ENCODE results near the gene DEAF1. TPM values are rescaled to one million over a fixed set of nuclear protein-coding genes. Genes with fewer than 3 reads are reported as not detected.

Gene DEAF1
- total and polyA plus RNA-seq, 2 donors (not counting 1 experiment from before 2014, with no cell fraction given), result 9.7 to 38.3 TPM

- no peak overlapping the region for H3K4me2 ChIP-seq (ENCODE audit: extremely low read depth, insufficient read depth, low read length)
- H3K79me2 ChIP-seq (ENCODE audit: control insufficient read depth, insufficient read depth, low read length), result no peaks in the 10 kb centered on the region
- H2AFZ ChIP-seq (ENCODE audit: low read length), result no peak overlapping the region
- H3K4me3 ChIP-seq (replicated peaks in 1 of 4; ENCODE audit: control extremely low read depth in 1 of 4, insufficient read depth in 1 of 4, low read depth in 3 of 4, low read length in 4 of 4), result no peak overlapping the region
- no peaks in the 10 kb centered on the region for H3K27me3 ChIP-seq (ENCODE audit: control insufficient read depth, insufficient read depth, low read length)
- H3K4me1 ChIP-seq (ENCODE audit: control insufficient read depth, extremely low read depth, insufficient read depth, low read length), result no peaks in the 10 kb centered on the region
- TF ChIP-seq EZH2 (IDR thresholded peaks at IDR 0.05; ENCODE audit: low read length, missing control alignments), result no peak
- no peak for TF ChIP-seq CTCF (conservative IDR thresholded peaks at IDR 0.05 in 1 of 2, IDR thresholded peaks at IDR 0.05 in 1 of 2; ENCODE audit: low read depth in 1 of 2, low read length in 2 of 2)
- H4K20me1 ChIP-seq (ENCODE audit: control insufficient read depth, extremely low read depth, insufficient read depth, low read length), result no peaks in the 10 kb centered on the region
- H3K9me3 ChIP-seq (ENCODE audit: control insufficient read depth, insufficient read depth, low read depth, low read length), result no peaks in the 10 kb centered on the region
- no peak overlapping the region for H3K27ac ChIP-seq (ENCODE audit: insufficient read depth, low read length)
- no peak overlapping the region for H3K9ac ChIP-seq (ENCODE audit: insufficient read depth, low read length)
- DNase-seq (ENCODE audit: low read depth in 2 of 2), result no peak
- peaks cover 10% of the 10 kb centered on the region for H3K36me3 ChIP-seq (ENCODE audit: control insufficient read depth, insufficient read depth, low read length)
Observed at GRCh38 chr11:617912-618682, 76.9 kb downstream of the DEAF1 start.

GRCh38 chr11:617199-617911 lies 77.7 kb downstream of the DEAF1 start:
- no peak for TF ChIP-seq CTCF (conservative IDR thresholded peaks at IDR 0.05 in 1 of 2, IDR thresholded peaks at IDR 0.05 in 1 of 2; ENCODE audit: low read depth in 1 of 2, low read length in 2 of 2)
- TF ChIP-seq EZH2 (IDR thresholded peaks at IDR 0.05; ENCODE audit: low read length, missing control alignments), result no peak
- no peak overlapping the region for H2AFZ ChIP-seq (ENCODE audit: low read length)
- H3K4me1 ChIP-seq (ENCODE audit: control insufficient read depth, extremely low read depth, insufficient read depth, low read length), result no peaks in the 10 kb centered on the region
- H3K4me2 ChIP-seq (ENCODE audit: extremely low read depth, insufficient read depth, low read length), result no peak overlapping the region
- H3K79me2 ChIP-seq (ENCODE audit: control insufficient read depth, insufficient read depth, low read length), result no peaks in the 10 kb centered on the region
- peaks cover 16% of the 10 kb centered on the region for H3K36me3 ChIP-seq (ENCODE audit: control insufficient read depth, insufficient read depth, low read length)
- H3K27me3 ChIP-seq (ENCODE audit: control insufficient read depth, insufficient read depth, low read length), result no peaks in the 10 kb centered on the region
- H3K9me3 ChIP-seq (ENCODE audit: control insufficient read depth, insufficient read depth, low read depth, low read length), result no peaks in the 10 kb centered on the region
- H3K9ac ChIP-seq (ENCODE audit: insufficient read depth, low read length), result no peak overlapping the region
- DNase-seq (ENCODE audit: low read depth in 2 of 2), result no peak
- H4K20me1 ChIP-seq (ENCODE audit: control insufficient read depth, extremely low read depth, insufficient read depth, low read length), result no peaks in the 10 kb centered on the region
- no peak overlapping the region for H3K4me3 ChIP-seq (replicated peaks in 1 of 4; ENCODE audit: control extremely low read depth in 1 of 4, insufficient read depth in 1 of 4, low read depth in 3 of 4, low read length in 4 of 4)
- no peak overlapping the region for H3K27ac ChIP-seq (ENCODE audit: insufficient read depth, low read length)

DNA sequence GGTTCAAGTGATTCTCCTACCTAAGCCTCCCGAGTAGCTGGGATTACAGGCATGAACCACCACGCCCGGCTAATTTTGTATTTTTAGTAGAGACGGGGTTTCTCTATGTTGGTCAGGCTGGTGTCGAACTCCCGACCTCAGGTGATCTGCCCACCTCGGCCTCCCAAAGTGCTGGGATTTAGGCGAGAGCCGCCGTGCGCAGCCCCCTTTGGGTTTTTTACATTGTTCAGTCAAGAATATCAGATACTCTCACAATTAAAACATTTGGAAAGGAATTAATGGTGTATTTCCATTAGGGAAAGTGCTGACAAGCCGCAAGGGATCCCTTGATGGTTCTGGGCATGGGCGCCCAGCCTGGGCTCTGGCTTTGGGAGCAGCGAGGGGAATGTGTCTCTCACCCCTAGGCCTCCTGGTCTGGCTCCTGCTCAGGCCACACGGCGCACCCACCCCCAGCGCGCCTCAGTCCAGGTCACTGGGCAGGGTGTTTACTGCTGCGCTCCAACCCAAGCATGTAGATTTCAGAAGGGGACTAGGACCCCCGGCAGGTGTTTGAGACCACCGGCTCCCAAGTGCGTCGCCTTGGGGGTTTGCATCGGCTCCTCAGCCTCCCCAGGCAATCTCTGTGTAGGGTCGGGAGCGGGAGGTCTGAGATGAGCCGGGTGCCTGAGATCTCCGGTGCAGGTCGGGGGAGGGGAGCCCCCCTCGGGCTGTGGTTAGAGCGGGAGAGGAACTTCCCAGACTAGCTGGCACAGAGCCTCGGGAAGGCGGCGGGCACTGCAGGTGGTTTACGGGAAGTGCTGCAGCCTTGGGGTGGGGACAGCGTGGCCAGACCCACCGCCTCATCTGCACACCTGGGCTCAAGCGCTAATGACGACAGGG lies 78.5 kb downstream of the DEAF1 start:
- H3K9me3 ChIP-seq (ENCODE audit: control insufficient read depth, insufficient read depth, low read depth, low read length), result no peaks in the 10 kb centered on the region
- no peaks in the 10 kb centered on the region for H3K4me1 ChIP-seq (ENCODE audit: control insufficient read depth, extremely low read depth, insufficient read depth, low read length)
- H3K36me3 ChIP-seq (ENCODE audit: control insufficient read depth, insufficient read depth, low read length), result peaks cover 18% of the 10 kb centered on the region
- H4K20me1 ChIP-seq (ENCODE audit: control insufficient read depth, extremely low read depth, insufficient read depth, low read length), result no peaks in the 10 kb centered on the region
- H3K79me2 ChIP-seq (ENCODE audit: control insufficient read depth, insufficient read depth, low read length), result no peaks in the 10 kb centered on the region
- no peak overlapping the region for H3K9ac ChIP-seq (ENCODE audit: insufficient read depth, low read length)
- peak overlapping the region; percentile 71 for H3K4me2 ChIP-seq (ENCODE audit: extremely low read depth, insufficient read depth, low read length)
- TF ChIP-seq CTCF (conservative IDR thresholded peaks at IDR 0.05 in 1 of 2, IDR thresholded peaks at IDR 0.05 in 1 of 2; ENCODE audit: low read depth in 1 of 2, low read length in 2 of 2), result no peak
- TF ChIP-seq EZH2 (IDR thresholded peaks at IDR 0.05; ENCODE audit: low read length, missing control alignments), result no peak
- H2AFZ ChIP-seq (ENCODE audit: low read length), result no peak overlapping the region
- H3K27ac ChIP-seq (ENCODE audit: insufficient read depth, low read length), result peak overlapping the region; percentile 73
- DNase-seq (ENCODE audit: low read depth in 2 of 2), result no peak
- no peak overlapping the region for H3K4me3 ChIP-seq (replicated peaks in 1 of 4; ENCODE audit: control extremely low read depth in 1 of 4, insufficient read depth in 1 of 4, low read depth in 3 of 4, low read length in 4 of 4)
- no peaks in the 10 kb centered on the region for H3K27me3 ChIP-seq (ENCODE audit: control insufficient read depth, insufficient read depth, low read length)

Data from fibroblast of lung (primary cell).